GM19468 (cell line): ENCODE measurements around the gene JUNB.
"Not testable (repeated sequence)": the region's sequence is repeated elsewhere in the genome, so short reads cannot be mapped to it uniquely, and the experiment has no call there.

ENCODE experiments used
- ATAC-seq: cut with Tn5 transposase; IDR thresholded peaks from one replicate; pipeline ENCODE4 v1.9.1; 2021; ENCODE audit warnings: mild to moderate bottlenecking, moderate library complexity, moderate number of reproducible peaks; ENCODE audit not compliant: unreplicated experiment; ENCODE audit errors: extremely low read depth

JUNB gene

GRCh38 chr19:12801466-12802266, 10.4 kb downstream of the JUNB start, which contains the start of the genes PRDX2 and THSD8:
Gene PRDX2 (minus strand): TSS chr19:12801800. CDS start chr19:12801261, 539 bp downstream.
Gene THSD8 (plus strand): TSS chr19:12802069. CDS start chr19:12802072, 3 bp downstream.
- no peak for ATAC-seq

DNA sequence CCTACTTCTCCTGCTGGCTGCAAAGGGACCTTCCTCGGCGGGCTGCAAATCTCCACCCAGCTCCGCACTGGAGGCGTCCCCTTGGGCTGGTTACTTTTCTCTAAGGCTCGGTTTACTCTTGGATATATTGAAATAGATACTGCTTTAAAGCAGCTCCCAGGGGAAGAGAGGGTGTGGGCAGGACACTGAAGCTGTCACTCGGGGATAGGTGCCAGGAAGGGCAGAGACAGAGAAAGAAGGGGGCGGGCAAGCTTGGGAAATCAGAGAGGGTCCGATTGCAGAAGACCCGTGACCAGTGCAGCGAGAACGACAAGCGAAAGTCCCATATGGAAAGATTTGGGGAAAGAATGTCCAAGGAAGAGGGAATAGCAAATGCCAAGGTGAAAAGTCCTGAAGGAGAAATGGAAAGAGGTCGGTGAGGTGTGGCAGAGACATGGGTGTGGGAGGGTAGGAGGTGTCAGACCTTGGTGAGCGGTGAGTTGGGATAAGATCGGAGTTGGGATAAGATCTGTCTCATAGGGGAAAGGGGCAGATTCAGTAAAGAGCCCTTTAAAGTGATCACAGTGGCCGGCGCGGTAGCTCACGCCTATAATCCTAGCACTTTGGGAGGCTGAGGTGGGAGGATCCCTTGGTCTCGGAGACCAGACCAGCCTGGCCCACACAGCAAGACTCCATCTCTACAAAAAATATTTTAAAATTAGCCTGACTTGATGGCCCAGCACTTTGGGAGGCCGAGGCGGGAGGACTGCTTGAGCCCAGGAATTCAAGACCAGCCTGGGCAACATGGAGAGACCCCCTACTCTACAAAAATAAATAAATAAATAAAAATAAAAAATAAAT, 11.2 kb downstream of the JUNB start:
- ATAC-seq = no peak

DNA sequence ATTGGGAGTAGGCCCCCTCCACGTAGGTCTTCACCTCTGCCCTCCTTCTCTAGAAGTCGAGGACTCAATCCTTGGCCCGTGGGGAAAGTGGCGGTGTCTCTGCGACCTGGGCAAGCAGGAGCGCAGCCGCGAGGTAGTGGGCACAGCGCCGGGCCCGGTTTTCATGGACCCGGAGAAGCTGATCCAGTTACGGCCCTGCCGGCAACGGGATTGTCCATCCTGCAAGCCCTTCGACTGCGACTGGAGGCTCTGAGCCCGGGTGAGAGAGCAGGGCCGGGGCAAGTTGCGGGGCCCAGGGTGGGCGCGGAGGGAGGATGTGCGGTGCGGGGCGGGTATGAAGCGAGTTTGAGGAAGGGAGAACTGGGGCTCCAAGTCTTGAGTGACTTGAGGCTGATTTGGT, 12.8 kb downstream of the JUNB start:
- ATAC-seq = no peak

DNA sequence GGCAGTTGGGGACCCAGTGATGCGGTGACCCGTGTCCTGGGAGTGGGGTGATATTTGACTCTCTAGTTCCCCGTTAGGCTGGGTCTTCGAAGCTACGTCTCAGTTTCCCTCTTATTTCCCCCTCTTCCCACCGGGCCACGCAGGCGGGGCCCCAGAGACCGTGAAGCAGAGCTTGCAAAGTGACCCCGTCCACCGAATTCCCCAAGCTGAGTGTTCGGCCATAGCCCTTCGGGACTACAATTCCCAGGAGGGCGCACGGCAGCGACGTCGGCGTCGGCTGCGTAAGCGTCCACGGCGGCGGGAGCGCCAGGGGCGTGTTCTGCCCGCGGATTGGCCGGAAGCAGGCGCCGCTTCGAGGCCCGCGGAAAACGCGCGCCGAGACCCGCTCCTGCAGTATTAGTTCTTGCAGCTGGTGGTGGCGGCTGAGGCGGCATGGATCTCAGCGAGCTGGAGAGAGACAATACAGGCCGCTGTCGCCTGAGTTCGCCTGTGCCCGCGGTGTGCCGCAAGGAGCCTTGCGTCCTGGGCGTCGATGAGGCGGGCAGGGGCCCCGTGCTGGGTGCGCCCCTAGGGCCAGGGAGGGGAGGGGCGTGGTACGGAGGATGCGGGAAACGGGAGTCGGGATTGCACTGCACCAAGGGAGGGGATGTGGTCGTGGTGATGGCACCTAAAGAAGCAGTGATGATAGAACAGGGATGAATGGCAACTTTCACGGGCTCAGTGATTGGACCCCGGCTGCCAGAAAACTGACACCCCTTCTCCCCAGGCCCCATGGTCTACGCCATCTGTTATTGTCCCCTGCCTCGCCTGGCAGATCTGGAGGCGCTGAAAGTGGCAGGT, 15.2 kb downstream of the JUNB start, which contains the start of gene RNASEH2A:
RNASEH2A (plus strand) TSS at position 343 of the 840 bp plus-strand sequence; CDS start at position 433, 90 bp downstream.
- ATAC-seq = no peak

DNA sequence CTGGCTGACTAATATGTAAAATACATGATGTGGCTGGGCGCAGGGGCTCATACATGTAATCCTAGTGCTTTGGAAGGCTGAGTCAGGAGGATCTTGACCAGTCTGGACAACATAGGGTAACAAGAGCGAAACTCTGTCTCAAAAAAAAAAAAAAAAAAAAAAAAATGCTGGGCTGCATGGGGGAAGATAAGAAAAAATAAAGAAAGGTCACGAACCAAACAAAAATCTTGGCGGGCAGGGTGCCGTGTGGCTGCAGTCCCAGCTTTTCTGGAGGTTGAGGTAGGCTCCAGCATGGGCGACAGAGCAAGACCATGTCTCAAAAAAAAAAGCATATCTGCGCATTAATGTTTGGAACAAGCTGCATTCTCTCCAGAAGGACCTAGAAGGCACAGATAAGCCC, 23.8 kb downstream of the JUNB start:
- no peak for ATAC-seq

DNA sequence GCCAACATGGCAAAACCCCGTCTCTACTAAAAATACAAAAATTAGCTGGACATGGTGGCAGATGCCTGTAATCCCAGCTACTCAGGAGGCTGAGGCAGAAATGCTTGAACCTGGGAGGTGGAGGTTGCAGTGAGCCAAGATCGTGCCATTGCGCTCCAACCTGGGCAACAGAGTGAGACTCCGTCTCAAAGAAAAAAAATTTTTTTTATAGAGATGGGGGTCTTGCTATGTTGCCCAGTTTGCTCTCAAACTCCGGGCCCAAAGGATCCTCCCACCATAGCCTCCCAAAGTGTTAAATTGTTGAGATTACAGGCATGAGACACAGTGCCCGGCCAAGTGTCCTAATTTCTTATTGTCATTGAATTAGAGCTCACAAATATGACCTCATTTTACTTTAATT, 25.9 kb downstream of the JUNB start:
- ATAC-seq = not testable (repeated sequence)

DNA sequence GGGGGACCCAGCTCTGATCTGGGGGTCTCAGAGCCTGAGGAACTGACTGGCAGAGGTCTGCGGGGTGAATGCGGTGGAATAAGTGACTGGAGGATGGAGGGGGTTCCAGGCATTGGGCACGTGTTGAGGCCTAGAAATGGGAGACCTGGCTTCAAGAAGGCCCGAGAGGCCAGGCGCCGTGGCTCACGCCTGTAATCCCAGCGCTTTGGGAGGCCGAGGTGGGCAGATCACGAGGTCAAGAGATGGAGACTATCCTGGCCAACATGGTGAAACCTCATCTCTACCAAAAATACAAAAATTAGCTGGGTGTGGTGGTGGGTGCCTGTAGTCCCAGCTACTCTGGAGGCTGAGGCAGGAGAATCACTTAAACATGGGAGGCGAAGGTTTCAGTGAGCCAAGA, 26.5 kb downstream of the JUNB start:
- not testable (repeated sequence) for ATAC-seq

DNA sequence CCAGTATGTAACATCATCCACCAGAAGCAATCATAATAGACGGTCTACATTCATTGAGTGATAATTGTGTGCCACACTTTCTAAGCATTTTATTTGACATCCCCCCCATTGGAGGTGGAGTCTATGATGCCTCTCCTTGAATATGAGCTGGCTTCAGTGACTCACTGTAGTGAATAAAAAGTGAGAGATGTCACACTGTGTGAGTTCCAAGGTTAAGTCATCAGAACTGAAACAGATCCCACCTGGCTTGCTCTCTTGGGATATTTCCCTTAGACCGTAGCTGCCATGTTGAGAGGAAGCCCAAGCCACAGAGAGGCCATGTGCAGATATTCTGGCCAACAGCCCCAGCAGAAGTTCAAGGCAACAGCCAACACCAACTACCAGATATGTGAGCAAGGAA, 30.5 kb downstream of the JUNB start:
- ATAC-seq = no peak

DNA sequence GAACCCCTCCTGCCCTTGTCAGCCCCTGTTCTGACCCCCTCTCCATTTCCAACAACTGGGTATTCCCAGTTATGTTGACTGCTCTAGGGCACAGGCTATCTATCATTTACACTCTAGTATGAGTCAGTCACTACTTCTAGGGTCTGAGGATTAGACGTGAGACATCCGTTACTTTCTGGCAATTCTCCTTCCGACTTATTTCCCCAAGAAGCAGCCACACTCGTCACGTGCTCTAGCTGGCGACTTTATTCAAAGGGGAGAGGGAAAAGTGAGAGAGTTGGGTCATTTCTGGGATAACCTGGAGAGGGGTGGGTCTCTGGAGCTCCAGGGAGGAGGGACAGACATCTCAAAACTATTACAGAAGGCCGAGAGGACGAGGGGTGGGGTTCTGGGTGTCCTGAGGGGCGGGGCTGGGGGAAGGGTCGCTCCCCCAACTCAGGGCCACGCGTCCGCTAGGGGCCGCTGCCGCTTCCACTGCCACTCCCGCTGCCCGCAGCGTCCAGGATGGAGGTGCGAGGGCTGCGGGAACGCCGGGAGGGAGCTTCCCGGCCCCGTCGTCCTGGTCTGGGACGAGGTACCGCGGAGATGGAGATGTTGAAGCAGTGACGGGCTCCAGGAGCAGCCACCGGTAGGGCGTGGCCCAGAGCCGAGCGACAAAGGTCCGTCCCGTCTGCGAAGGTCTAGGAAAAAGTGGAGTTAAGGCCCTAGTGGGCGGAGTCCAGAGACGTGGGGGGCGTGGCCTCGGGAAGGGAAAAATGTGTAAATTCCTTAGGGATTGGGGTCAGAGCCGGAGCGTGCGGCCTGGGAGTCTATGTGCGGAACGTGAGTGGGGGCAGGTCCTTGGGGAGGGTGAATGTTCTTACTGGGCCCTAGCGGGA, 34.2 kb downstream of the JUNB start:
- no peak for ATAC-seq

DNA sequence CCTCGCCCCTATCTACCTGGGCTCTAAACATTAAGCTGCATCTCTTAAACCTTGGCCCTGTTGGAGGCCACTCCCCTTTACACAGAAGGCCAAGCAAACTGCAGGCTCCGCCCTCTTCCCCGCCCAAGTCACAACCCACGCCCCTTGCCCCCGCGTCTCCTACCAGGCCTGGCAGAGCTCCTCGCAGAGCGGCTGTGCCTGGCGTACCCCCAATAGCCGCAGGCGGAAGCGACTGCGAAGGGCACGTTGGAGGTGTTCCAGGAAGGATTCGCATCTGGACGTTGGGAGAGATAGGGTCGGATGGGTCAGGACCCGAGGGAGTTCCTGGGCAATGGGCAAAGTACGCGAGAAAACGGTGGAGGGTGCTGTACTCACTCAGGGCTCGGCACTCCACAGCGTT, 37.2 kb downstream of the JUNB start:
- ATAC-seq = no peak

DNA sequence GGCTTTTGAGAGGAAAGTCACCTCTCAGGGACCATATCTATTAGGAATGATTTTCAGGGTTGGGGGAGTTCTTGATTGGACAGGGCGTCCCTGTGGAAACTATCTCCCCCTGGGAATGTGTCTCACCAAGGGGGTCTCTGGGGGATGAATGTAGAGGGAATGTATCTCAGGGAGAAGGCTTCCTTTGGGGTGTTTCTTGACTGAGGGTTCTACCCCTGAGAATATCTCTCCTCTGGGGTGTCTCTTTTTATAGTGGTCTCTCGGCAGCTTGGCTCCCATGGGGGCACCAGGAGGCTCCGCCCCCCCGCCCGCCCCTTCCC, 42.1 kb downstream of the JUNB start:
- ATAC-seq = no peak

- ATAC-seq = no peak
Measured at GRCh38 chr19:12833738-12834565, 42.7 kb downstream of the JUNB start.

DNA sequence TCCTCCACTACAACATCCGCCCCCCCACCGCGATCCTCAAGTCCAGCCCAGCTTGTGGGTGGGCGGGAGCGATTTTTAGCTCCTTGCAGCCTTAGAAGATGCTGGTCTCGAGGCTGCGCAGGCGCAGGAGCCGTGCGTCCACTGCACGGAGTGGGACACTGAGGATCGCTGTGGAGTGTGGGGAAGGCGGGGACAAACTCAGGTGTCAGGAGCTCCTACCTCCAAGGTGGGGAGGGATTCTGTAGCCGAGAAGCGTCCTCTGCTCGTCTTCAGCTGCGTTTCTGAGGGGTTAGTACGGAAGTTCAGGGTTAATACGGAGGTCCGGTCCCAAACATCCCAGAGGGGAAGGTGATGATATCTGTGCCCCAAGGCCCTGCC, 43.3 kb downstream of the JUNB start, which contains the start of gene RTBDN:
RTBDN (minus strand) TSS at position 14 of the 378 bp plus-strand sequence. CDS start 4,600 bp downstream, outside the sequence.
- ATAC-seq = no peak

DNA sequence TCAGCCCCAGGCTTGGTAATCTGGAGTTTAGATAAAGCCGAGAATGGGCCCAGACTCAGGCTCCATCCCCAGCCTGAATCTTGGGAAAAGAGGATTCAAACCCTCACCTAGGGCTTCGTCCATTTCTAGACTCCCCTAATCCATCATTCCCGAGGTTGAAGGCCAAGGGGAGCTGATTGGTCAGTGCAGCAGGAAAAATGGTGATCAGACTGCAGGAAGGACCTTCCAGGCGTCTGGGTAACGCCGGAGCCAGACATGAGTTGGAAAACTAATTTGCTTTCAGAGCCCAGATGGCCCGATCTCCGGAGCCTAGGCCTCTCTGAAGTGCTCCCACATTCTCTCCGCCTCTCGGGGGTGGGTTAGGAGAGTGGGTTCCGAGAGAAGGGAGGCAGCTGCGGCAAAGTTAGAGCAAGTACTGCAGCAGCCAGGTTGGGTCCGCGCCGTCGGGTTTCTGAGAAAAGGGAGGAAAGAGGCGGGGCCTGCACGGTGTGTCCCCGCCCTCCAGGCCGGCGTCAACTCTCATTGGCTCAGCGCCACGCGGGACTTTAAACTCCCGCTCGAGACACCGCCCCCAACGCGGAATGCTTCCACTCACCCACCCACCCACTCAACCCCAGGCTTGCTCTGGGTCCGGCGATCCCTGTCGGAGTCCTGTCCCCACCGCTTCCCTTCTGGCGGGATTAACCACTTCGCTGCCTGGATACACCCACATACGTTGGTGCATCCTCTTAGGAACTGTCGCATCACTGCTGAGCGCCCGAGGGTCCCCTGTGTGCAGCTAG, 43.9 kb downstream of the JUNB start:
- no peak for ATAC-seq

DNA sequence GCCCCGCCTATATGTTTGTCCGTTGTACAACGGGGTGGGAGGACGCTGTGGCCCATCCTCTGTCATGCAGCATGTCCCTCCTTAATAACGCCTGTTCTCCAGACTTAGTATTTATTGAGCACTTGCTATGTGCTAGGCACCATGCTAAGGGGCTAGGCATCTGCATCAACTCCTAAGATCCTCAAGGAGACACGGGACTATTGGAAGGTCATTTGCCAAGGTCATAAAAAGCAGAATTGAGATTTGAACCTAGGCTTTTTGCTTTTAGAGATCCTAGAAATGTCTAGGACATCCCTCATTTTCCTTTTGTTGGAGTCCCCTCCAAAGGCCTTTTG, 45.2 kb downstream of the JUNB start:
- no peak for ATAC-seq

DNA sequence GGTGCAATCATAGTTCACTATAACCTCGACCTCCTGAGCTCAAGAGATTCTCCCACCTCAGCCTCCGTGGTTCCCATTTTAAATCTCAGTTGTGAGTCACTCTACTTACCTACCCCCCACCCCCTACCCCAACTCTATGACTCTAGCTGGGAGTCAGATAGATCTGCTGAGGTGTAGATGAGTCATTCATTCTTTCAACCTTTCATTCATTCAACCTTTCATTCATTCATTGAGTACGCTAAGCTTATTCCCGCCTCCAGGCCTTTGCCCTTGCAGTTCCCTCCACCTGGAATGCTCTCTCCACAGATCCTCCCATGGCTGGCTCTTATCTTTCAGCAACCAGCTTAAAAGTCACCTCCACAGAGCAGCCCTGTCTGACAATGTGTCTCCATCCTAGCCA, 45.9 kb downstream of the JUNB start:
- no peak for ATAC-seq

DNA sequence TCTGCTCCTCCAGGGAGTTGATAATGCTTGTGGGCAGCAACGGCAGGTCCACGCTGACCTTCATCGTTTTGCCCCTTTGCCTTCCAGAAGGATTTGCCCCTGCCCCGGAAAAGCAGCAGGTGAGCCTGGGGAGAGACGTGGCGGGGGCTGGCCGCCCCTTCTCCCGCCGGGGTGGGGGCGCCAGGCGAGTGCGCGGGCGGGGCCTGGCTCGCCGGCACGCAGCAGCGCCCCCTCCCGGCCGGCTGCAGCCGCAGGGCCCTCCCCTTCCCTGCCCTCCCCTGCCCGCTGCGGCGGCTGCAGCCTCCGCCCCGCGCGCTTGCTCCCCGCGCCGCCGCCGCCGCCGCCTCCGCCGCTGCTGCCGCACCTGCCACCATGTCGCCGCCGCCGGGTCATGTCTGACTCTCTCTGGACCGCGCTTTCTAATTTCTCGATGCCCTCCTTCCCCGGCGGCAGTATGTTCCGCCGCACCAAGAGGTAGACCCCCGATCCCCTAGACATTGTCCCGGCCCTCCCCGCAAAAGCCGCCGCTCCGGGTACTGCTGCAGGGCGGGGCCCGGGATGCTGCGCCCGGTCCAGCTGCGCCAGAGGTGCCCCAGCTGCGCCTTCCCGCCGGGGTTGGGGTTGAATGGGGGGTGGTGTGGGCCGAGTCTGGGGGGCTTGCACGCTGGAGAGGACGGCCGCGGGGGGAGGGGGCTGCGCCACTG, 47.0 kb downstream of the JUNB start, which contains the start of gene MAST1:
MAST1 (plus strand) TSS at position 334 of the 704 bp plus-strand sequence; CDS start at position 392, 58 bp downstream.
- no peak for ATAC-seq
